ENCODE results near the gene NR4A1. TPM values are rescaled to one million over a fixed set of nuclear protein-coding genes. Genes with fewer than 3 reads are reported as not detected.

NR4A1 gene
- total and polyA plus RNA-seq, 7 experiments from 2014 or later: 0.28 to 279 (median 1.1) TPM

GRCh38 chr12:52079576-52080402 is 28.5 kb downstream of the NR4A1 start, which contains the start of gene SMIM41:
Gene SMIM41, plus strand, starts transcription at chr12:52079704. Its CDS starts 76 bp downstream, at chr12:52079780.
- no peaks in the 10 kb centered on the region for H3K9me3 ChIP-seq (ENCODE audit: control insufficient read depth in 2 of 3, low read length in 3 of 3)
- H3K27ac ChIP-seq (ENCODE audit: low read depth, low read length): no peak within 1 kb of the TSS
- ChIA-PET CTCF (interaction anchor here (2.5 to 21.9 kb wide), 2 partner anchors 10 to 54 kb away, joined by 9 to 457 read pairs; partner anchors contain the start of gene ATG101), POLR2A (interaction anchor here (1.1 to 6.3 kb wide), 3 partner anchors 29 to 55 kb away, joined by 3 to 37 read pairs (median 6); no protein-coding TSS in a partner anchor)
- intact Hi-C loops (cut with micrococcal nuclease): loop anchor here in 1 of 2 donors (5.0 kb wide), 1 partner anchor 38 kb away; no protein-coding TSS in a partner anchor
- no peaks in the 10 kb centered on the region for H3K27me3 ChIP-seq (ENCODE audit: control insufficient read depth in 2 of 2, insufficient read depth in 2 of 2, low read length in 2 of 2)
- Mint-ChIP-seq H3K4me3 (no peak within 1 kb of the TSS), H3K9me3 (peaks cover 0 to 4% (median 0%) of the 10 kb centered on the region in 11 donors), H3K27ac (peak within 1 kb of the TSS in 4 of 9 donors; percentile 38 to 70 (median 42)), H3K27me3 (no peaks in the 10 kb centered on the region), H3K36me3 (peaks cover 0 to 18% (median 8%) of the 10 kb centered on the region in 5 donors), H3K4me1 (peaks cover 6 to 21% (median 19%) of the 10 kb centered on the region in 7 donors)
- ATAC-seq: no peak
- no peak for DNase-seq
- peaks cover 0 to 12% of the 10 kb centered on the region in 2 donors for H3K4me1 ChIP-seq (ENCODE audit: control insufficient read depth in 2 of 2, insufficient read depth in 2 of 2, low read length in 2 of 2)
- no peak within 1 kb of the TSS for H3K4me3 ChIP-seq (ENCODE audit: low read length)
- H3K36me3 ChIP-seq (ENCODE audit: control insufficient read depth in 2 of 3, insufficient read depth in 3 of 3, low read length in 3 of 3): peaks cover 0 to 45% (median 6%) of the 10 kb centered on the region in 3 experiments

DNA sequence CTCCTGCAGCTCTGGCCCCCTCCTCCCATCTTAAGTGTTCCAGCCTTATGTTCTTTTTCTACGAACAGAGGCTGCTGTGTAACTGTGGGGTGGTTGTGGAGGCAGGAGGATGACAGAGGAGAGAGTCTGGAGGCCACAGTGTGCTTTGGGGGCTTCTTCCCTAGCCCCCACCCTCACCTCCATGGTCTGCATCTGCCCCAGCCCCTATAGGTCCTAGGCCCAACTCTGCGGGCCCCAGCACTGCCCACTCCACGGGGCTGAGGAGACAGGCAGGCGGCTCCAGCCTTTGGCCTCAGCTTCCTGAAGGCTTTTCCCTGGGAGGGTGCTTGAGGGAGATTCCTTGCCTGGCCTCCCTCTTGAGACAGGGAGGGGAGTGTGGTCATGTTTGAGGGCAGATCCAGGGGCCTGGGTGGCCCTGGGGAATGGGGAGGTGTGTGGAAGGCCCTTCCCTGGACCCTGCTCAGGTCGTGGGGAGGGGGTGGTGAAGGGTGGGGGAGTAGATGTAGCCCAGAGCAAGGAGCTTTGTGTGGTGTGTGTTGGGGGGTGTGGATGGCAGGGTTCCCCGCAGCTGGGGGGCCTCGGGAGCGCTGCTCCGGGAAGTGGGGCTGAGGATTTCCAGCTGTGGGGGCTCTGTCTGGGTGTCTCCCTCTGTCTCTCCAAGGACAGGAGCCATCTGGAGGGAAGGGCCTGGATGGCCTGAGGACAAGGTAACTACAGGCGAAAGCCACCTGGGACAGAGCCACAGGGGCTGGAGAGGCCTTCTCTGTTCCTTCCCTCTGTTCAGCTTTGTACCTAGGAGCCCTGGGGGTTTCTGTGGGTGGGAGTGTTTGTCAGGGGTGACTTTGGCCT is 29.4 kb downstream of the NR4A1 start:
- no peaks in the 10 kb centered on the region for H3K9me3 ChIP-seq (ENCODE audit: control insufficient read depth in 2 of 3, low read length in 3 of 3)
- Mint-ChIP-seq H3K36me3 (peaks cover 0 to 18% (median 6%) of the 10 kb centered on the region in 5 donors), H3K4me3 (no peak overlapping the region), H3K27ac (peak overlapping the region in 1 of 9 donors; percentile 70), H3K9me3 (peaks cover 0 to 4% (median 0%) of the 10 kb centered on the region in 11 donors), H3K4me1 (peaks cover 6 to 21% (median 16%) of the 10 kb centered on the region in 7 donors), H3K27me3 (no peaks in the 10 kb centered on the region)
- ATAC-seq (no peak), DNase-seq (no peak)
- peaks cover 0 to 12% of the 10 kb centered on the region in 2 donors for H3K4me1 ChIP-seq (ENCODE audit: control insufficient read depth in 2 of 2, insufficient read depth in 2 of 2, low read length in 2 of 2)
- intact Hi-C loops (cut with micrococcal nuclease): loop anchor here in 1 of 2 donors (5.0 kb wide), 1 partner anchor 37 kb away; no protein-coding TSS in a partner anchor
- POLR2A ChIA-PET: interaction anchor here (1.1 to 6.3 kb wide), 3 partner anchors 30 to 55 kb away, joined by 3 to 37 read pairs (median 6); no protein-coding TSS in a partner anchor
- no peaks in the 10 kb centered on the region for H3K27me3 ChIP-seq (ENCODE audit: control insufficient read depth in 2 of 2, insufficient read depth in 2 of 2, low read length in 2 of 2)
- peaks cover 0 to 37% (median 6%) of the 10 kb centered on the region in 3 experiments for H3K36me3 ChIP-seq (ENCODE audit: control insufficient read depth in 2 of 3, insufficient read depth in 3 of 3, low read length in 3 of 3)
- no peak overlapping the region for H3K4me3 ChIP-seq (ENCODE audit: low read length)
- H3K27ac ChIP-seq (ENCODE audit: low read depth, low read length): no peak overlapping the region
- CTCF ChIA-PET: interaction anchor here (1.0 to 21.9 kb wide), 5 partner anchors 9 to 153 kb away, joined by 3 to 457 read pairs (median 6); partner anchors contain the start of gene ATG101

- CTCF ChIA-PET: interaction anchor here (1.0 to 21.9 kb wide), 5 partner anchors 10 to 154 kb away, joined by 3 to 457 read pairs (median 6); partner anchors contain the start of gene ATG101
- Mint-ChIP-seq H3K27ac (peak overlapping the region in 4 of 9 donors; percentile 55 to 84 (median 82)), H3K4me1 (peaks cover 6 to 21% (median 16%) of the 10 kb centered on the region in 7 donors), H3K36me3 (peaks cover 0 to 12% (median 6%) of the 10 kb centered on the region in 5 donors), H3K9me3 (peaks cover 0 to 4% (median 0%) of the 10 kb centered on the region in 11 donors), H3K4me3 (peak overlapping the region in 1 of 10 donors; percentile 33), H3K27me3 (no peaks in the 10 kb centered on the region)
- peak in 5 of 9 donors; percentile 32 to 46 (median 33) for DNase-seq
- Histone ChIP-seq H3K4me1 (ENCODE audit: control insufficient read depth in 2 of 2, insufficient read depth in 2 of 2, low read length in 2 of 2) (peaks cover 0 to 12% of the 10 kb centered on the region in 2 donors), H3K4me3 (ENCODE audit: low read length) (no peak overlapping the region), H3K36me3 (ENCODE audit: control insufficient read depth in 2 of 3, insufficient read depth in 3 of 3, low read length in 3 of 3) (peaks cover 0 to 30% (median 6%) of the 10 kb centered on the region in 3 experiments), H3K27me3 (ENCODE audit: control insufficient read depth in 2 of 2, insufficient read depth in 2 of 2, low read length in 2 of 2) (no peaks in the 10 kb centered on the region), H3K27ac (ENCODE audit: low read depth, low read length) (no peak overlapping the region), H3K9me3 (ENCODE audit: control insufficient read depth in 2 of 3, low read length in 3 of 3) (no peaks in the 10 kb centered on the region)
- POLR2A ChIA-PET: interaction anchor here (0.9 to 6.3 kb wide), 4 partner anchors 31 to 75 kb away, joined by 3 to 37 read pairs (median 6); partner anchors contain the start of gene TAMALIN
- ATAC-seq: peak; percentile 63
- intact Hi-C loops (cut with micrococcal nuclease): loop anchor here in 1 of 2 donors (5.0 kb wide), 1 partner anchor 36 kb away; no protein-coding TSS in a partner anchor
These were observed 30.1 kb downstream of the NR4A1 start for GRCh38 chr12:52081263-52081733.

- Mint-ChIP-seq H3K27ac (peak overlapping the region in 2 of 9 donors; percentile 26 to 80), H3K36me3 (peaks cover 0 to 9% (median 6%) of the 10 kb centered on the region in 5 donors), H3K27me3 (peaks cover 0 to 6% (median 1%) of the 10 kb centered on the region in 5 donors), H3K4me3 (no peak overlapping the region), H3K4me1 (peaks cover 6 to 21% (median 16%) of the 10 kb centered on the region in 7 donors), H3K9me3 (peaks cover 0 to 4% (median 0%) of the 10 kb centered on the region in 11 donors)
- ATAC-seq (no peak), DNase-seq (no peak)
- Histone ChIP-seq H3K4me3 (ENCODE audit: low read length) (no peak overlapping the region), H3K36me3 (ENCODE audit: control insufficient read depth in 2 of 3, insufficient read depth in 3 of 3, low read length in 3 of 3) (peaks cover 0 to 22% (median 0%) of the 10 kb centered on the region in 3 experiments), H3K9me3 (ENCODE audit: control insufficient read depth in 2 of 3, low read length in 3 of 3) (no peaks in the 10 kb centered on the region), H3K4me1 (ENCODE audit: control insufficient read depth in 2 of 2, insufficient read depth in 2 of 2, low read length in 2 of 2) (peaks cover 0 to 12% of the 10 kb centered on the region in 2 donors), H3K27me3 (ENCODE audit: control insufficient read depth in 2 of 2, insufficient read depth in 2 of 2, low read length in 2 of 2) (no peaks in the 10 kb centered on the region), H3K27ac (ENCODE audit: low read depth, low read length) (no peak overlapping the region)
- CTCF ChIA-PET: interaction anchor here (1.0 to 21.9 kb wide), 7 partner anchors 11 to 155 kb away, joined by 3 to 457 read pairs (median 6); partner anchors contain the start of genes ATG101 and NR4A1
- intact Hi-C loops (cut with micrococcal nuclease): loop anchor here in 1 of 2 donors (5.0 kb wide), 1 partner anchor 35 kb away; no protein-coding TSS in a partner anchor
- POLR2A ChIA-PET: interaction anchor here (0.9 to 6.3 kb wide), 4 partner anchors 31 to 75 kb away, joined by 3 to 37 read pairs (median 4); partner anchors contain the start of gene TAMALIN
These were observed 30.9 kb downstream of the NR4A1 start for GRCh38 chr12:52082026-52082668.

DNA sequence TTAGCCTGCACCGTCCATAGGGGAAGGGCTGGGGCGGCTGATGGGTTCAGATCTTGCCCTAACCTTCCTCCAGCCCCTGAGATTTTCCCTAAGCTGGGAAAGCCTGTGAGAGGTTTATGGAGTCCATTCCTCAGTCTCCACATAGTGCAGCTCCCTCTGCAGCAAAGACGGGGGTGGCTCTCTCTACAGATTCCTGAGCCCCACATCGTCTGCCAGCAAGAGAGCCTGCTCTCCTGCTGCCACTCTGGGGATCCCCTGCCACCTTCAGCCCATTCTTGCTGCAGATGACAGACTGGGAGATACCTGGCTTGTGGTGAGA is 31.4 kb downstream of the NR4A1 start:
- no peaks in the 10 kb centered on the region for H3K27me3 ChIP-seq (ENCODE audit: control insufficient read depth in 2 of 2, insufficient read depth in 2 of 2, low read length in 2 of 2)
- Mint-ChIP-seq H3K36me3 (peaks cover 0 to 8% (median 5%) of the 10 kb centered on the region in 5 donors), H3K27me3 (peaks cover 0 to 10% (median 5%) of the 10 kb centered on the region in 5 donors), H3K9me3 (peaks cover 0 to 4% (median 0%) of the 10 kb centered on the region in 11 donors), H3K4me1 (peaks cover 6 to 20% (median 16%) of the 10 kb centered on the region in 7 donors), H3K4me3 (no peak overlapping the region), H3K27ac (no peak overlapping the region)
- peaks cover 0 to 12% of the 10 kb centered on the region in 2 donors for H3K4me1 ChIP-seq (ENCODE audit: control insufficient read depth in 2 of 2, insufficient read depth in 2 of 2, low read length in 2 of 2)
- DNase-seq: no peak
- no peak for ATAC-seq
- H3K9me3 ChIP-seq (ENCODE audit: control insufficient read depth in 2 of 3, low read length in 3 of 3): no peaks in the 10 kb centered on the region
- no peak overlapping the region for H3K4me3 ChIP-seq (ENCODE audit: low read length)
- H3K27ac ChIP-seq (ENCODE audit: low read depth, low read length): no peak overlapping the region
- ChIA-PET POLR2A (interaction anchor here (0.6 to 6.3 kb wide), 4 partner anchors 32 to 913 kb away, joined by 3 to 37 read pairs (median 4); no protein-coding TSS in a partner anchor), CTCF (interaction anchor here (0.8 to 21.9 kb wide), 6 partner anchors 13 to 92 kb away, joined by 3 to 457 read pairs (median 6); partner anchors contain the start of genes ATG101 and NR4A1)
- H3K36me3 ChIP-seq (ENCODE audit: control insufficient read depth in 2 of 3, insufficient read depth in 3 of 3, low read length in 3 of 3): peaks cover 0 to 17% (median 0%) of the 10 kb centered on the region in 3 experiments
- intact Hi-C loops (cut with micrococcal nuclease): loop anchor here in 1 of 2 donors (5.0 kb wide), 1 partner anchor 35 kb away; no protein-coding TSS in a partner anchor
